WTC11 (cell line): Measurements from ENCODE around the gene ACTL6A. TPM values are rescaled to one million over a fixed set of nuclear protein-coding genes. Genes with fewer than 3 reads are reported as not detected.
A peak's percentile ranks its signal among the peaks of the same experiment; 100 is the strongest.

ENCODE experiments used
- ATAC-seq: fragments of 200-7000 bp; cut with Tn5 transposase; 2 replicates; pipeline ENCODE4 v1.10.0; 2021; ENCODE audit warnings: mild to moderate bottlenecking, moderate library complexity
- Bru-seq: library from RNA; stranded (reverse); fragments of 400-500 nt; gene quantifications from one replicate; lab custom pipeline; 2021; lab: Mats Ljungman, UMichigan
- CTCF ChIA-PET: fragments of 300-600 bp; sonication (Branson Sonifier 250); formaldehyde crosslinking; loops from one replicate; lab custom pipeline; 2021; ENCODE audit warnings: antibody characterized with exemption; lab: Charles Lee
- POLR2A ChIA-PET: fragments of 350-600 bp; sonication (Branson Sonifier 250); formaldehyde crosslinking; loops from one replicate; lab custom pipeline; 2021; ENCODE audit warnings: antibody characterized with exemption; lab: Charles Lee
- DNase-seq: peaks from one replicate; pipeline ENCODE4 v3.0.0; 2021; ENCODE audit warnings: low spot score
- H3K27ac Mint-ChIP-seq: 2 replicates; pipeline ENCODE4 v1.8.0; 2021; ENCODE audit warnings: mixed read lengths
- H3K27me3 Mint-ChIP-seq: 2 replicates; pipeline ENCODE4 v1.8.0; 2021; ENCODE audit warnings: low read depth, mild to moderate bottlenecking, moderate library complexity, mixed read lengths
- H3K36me3 Mint-ChIP-seq: 2 replicates; pipeline ENCODE4 v1.8.0; 2021; ENCODE audit warnings: mixed read lengths
- H3K4me1 Mint-ChIP-seq: 2 replicates; pipeline ENCODE4 v1.8.0; 2022; ENCODE audit warnings: mixed read lengths
- H3K4me3 Mint-ChIP-seq: 2 replicates; pipeline ENCODE4 v1.8.0; 2021; ENCODE audit warnings: mild to moderate bottlenecking, moderate library complexity, mixed read lengths
- H3K9me3 Mint-ChIP-seq: 2 replicates; pipeline ENCODE4 v1.8.0; 2021; ENCODE audit warnings: mixed read lengths
- CREM ChIP-seq: sonication (generic); formaldehyde crosslinking; IDR thresholded peaks from 2 replicates; pipeline ENCODE4 v1.8.1; 2022; ENCODE audit warnings: mild to moderate bottlenecking, missing genetic modification reagents, moderate library complexity
- E2F5 ChIP-seq: sonication (generic); formaldehyde crosslinking; IDR thresholded peaks from 2 replicates; pipeline ENCODE4 v1.8.1; 2022; ENCODE audit warnings: mild to moderate bottlenecking, moderate library complexity, missing genetic modification reagents
- ELF4 ChIP-seq: sonication (generic); formaldehyde crosslinking; IDR thresholded peaks from 2 replicates; pipeline ENCODE4 v1.8.1; 2022; ENCODE audit warnings: low read depth, mild to moderate bottlenecking, moderate library complexity, missing genetic modification reagents
- ETV6 ChIP-seq: sonication (generic); formaldehyde crosslinking; IDR thresholded peaks from 2 replicates; pipeline ENCODE4 v1.8.1; 2022; ENCODE audit warnings: mild to moderate bottlenecking, missing genetic modification reagents
- FOXJ3 ChIP-seq: sonication (generic); formaldehyde crosslinking; IDR thresholded peaks from 2 replicates; pipeline ENCODE4 v1.9.0; 2021; ENCODE audit warnings: missing genetic modification reagents, mild to moderate bottlenecking, borderline replicate concordance
- FOXK1 ChIP-seq: sonication (generic); formaldehyde crosslinking; IDR thresholded peaks from 2 replicates; pipeline ENCODE4 v1.8.0; 2022; ENCODE audit warnings: mild to moderate bottlenecking, moderate library complexity, missing genetic modification reagents
- FOXP4 ChIP-seq: sonication (generic); formaldehyde crosslinking; IDR thresholded peaks from 2 replicates; pipeline ENCODE4 v1.8.0; 2022; ENCODE audit warnings: mild to moderate bottlenecking, missing genetic modification reagents
- HMGA2 ChIP-seq: fragments of 250-450 bp; sonication (Bioruptor Pico); IDR thresholded peaks from 2 replicates; pipeline ENCODE4 v1.4.0; 2021; ENCODE audit warnings: mild to moderate bottlenecking, moderate library complexity
- MAX ChIP-seq: sonication (generic); formaldehyde crosslinking; IDR thresholded peaks from 2 replicates; pipeline ENCODE4 v1.8.0; 2022; ENCODE audit warnings: mild to moderate bottlenecking, missing genetic modification reagents
- MYBL2 ChIP-seq: sonication (generic); formaldehyde crosslinking; IDR thresholded peaks from 2 replicates; pipeline ENCODE4 v1.8.1; 2023; ENCODE audit warnings: mild to moderate bottlenecking, moderate library complexity, missing genetic modification reagents
- NFE2L1 ChIP-seq: sonication (generic); formaldehyde crosslinking; IDR thresholded peaks from 2 replicates; pipeline ENCODE4 v1.8.1; 2023; ENCODE audit warnings: missing genetic modification reagents
- NFYB ChIP-seq: sonication (generic); formaldehyde crosslinking; conservative IDR thresholded peaks from 2 replicates; pipeline ENCODE4 v1.8.0; 2022; ENCODE audit warnings: low read depth, missing genetic modification reagents
- NR1H2 ChIP-seq: sonication (generic); formaldehyde crosslinking; IDR thresholded peaks from 2 replicates; pipeline ENCODE4 v1.9.0; 2021; ENCODE audit warnings: mild to moderate bottlenecking, moderate library complexity, missing genetic modification reagents
- PRDM15 ChIP-seq: sonication (generic); formaldehyde crosslinking; IDR thresholded peaks from 2 replicates; pipeline ENCODE4 v1.8.0; 2022; ENCODE audit warnings: missing genetic modification reagents
- PRRX2 ChIP-seq: fragments of 250-450 bp; sonication (Bioruptor Pico); IDR thresholded peaks from 2 replicates; pipeline ENCODE4 v1.8.0; 2021; ENCODE audit warnings: mild to moderate bottlenecking
- SMAD3 ChIP-seq: sonication (generic); formaldehyde crosslinking; IDR thresholded peaks from 2 replicates; pipeline ENCODE4 v1.8.0; 2022; ENCODE audit warnings: missing genetic modification reagents, mild to moderate bottlenecking, borderline replicate concordance
- SMAD4 ChIP-seq: sonication (generic); formaldehyde crosslinking; IDR thresholded peaks from 2 replicates; pipeline ENCODE4 v1.8.0; 2022; ENCODE audit warnings: mild to moderate bottlenecking, missing genetic modification reagents
- ZNF219 ChIP-seq: sonication (generic); formaldehyde crosslinking; IDR thresholded peaks from 2 replicates; pipeline ENCODE4 v1.8.0; 2023; ENCODE audit warnings: missing genetic modification reagents, mild to moderate bottlenecking, borderline replicate concordance
- long read RNA-seq, 3 experiments: library from RNA in 1 of 3; library from capped mRNA in 1 of 3; library from polyadenylated mRNA in 1 of 3; unstranded in 2 of 3; stranded (forward) in 1 of 3; transcript quantifications; one replicate each; pipeline ENCODE4 v2.0.0, GENCODE V29; 2021
- total RNA-seq: library from RNA; stranded (reverse); gene quantifications from 3 replicates; pipeline ENCODE4 v1.2.3, GENCODE V29; 2021
- TF ChIP-seq, protein P1 (sequence below): fragments of 250-450 bp; sonication (Bioruptor Pico); IDR thresholded peaks from 2 replicates; pipeline ENCODE4 v1.8.0; 2021; ENCODE audit warnings: mild to moderate bottlenecking
- TF ChIP-seq, protein P2 (sequence below): sonication (generic); formaldehyde crosslinking; IDR thresholded peaks from 2 replicates; pipeline ENCODE4 v1.8.1; 2022; ENCODE audit warnings: low read depth, missing genetic modification reagents, borderline replicate concordance
- TF ChIP-seq, protein P3 (sequence below): fragments of 250-450 bp; sonication (Bioruptor Pico); IDR thresholded peaks from 2 replicates; pipeline ENCODE4 v1.9.0; 2021; ENCODE audit warnings: mild to moderate bottlenecking
- TF ChIP-seq, protein P4 (sequence below): sonication (generic); formaldehyde crosslinking; IDR thresholded peaks from 2 replicates; pipeline ENCODE4 v1.8.1; 2023; ENCODE audit warnings: mild to moderate bottlenecking, moderate library complexity, missing genetic modification reagents

Gene ACTL6A
- 71.6 to 82.9 TPM (median 74.6 TPM) in 3 replicates for total RNA-seq
- percentile 87 among the genes with signal in this experiment for Bru-seq, nascent RNA
- long read RNA-seq, experiment 1, transcript ACTL6A-203 (14 exons, 1,750 nt) = minor isoform, 39 of 438 reads
- long read RNA-seq, experiment 1, transcript ACTL6A-202 (14 exons, 1,901 nt) = major isoform, 353 of 438 reads
- long read RNA-seq, experiment 1, partial matches to known transcripts = 12 of 438 reads
- long read RNA-seq, experiment 1, other reads (novel, unspliced or antisense) = 34 of 438 reads
- long read RNA-seq, experiment 2, transcript ACTL6A-203 (14 exons, 1,750 nt) = minor isoform, 7 of 134 reads
- long read RNA-seq, experiment 2, transcript ACTL6A-202 (14 exons, 1,901 nt) = major isoform, 48 of 134 reads
- long read RNA-seq, experiment 2, partial matches to known transcripts = 32 of 134 reads
- long read RNA-seq, experiment 2, other reads (novel, unspliced or antisense) = 47 of 134 reads
- long read RNA-seq, experiment 3, transcript ACTL6A-202 (14 exons, 1,901 nt) = major isoform, 564 of 771 reads
- long read RNA-seq, experiment 3, transcript ACTL6A-203 (14 exons, 1,750 nt) = minor isoform, 107 of 771 reads
- long read RNA-seq, experiment 3, partial matches to known transcripts = 55 of 771 reads
- long read RNA-seq, experiment 3, other reads (novel, unspliced or antisense) = 43 of 771 reads

- POLR2A ChIA-PET = interaction anchor here (0.6 to 1.9 kb wide), 8 partner anchors 15 to 239 kb away, joined by 3 to 10 read pairs (median 4); partner anchors contain the start of genes GNB4, MRPL47 and NDUFB5
- TF ChIP-seq ETV6 (CRISPR knock-in tag) = peak; percentile 81; the same call in 1 of the 2 replicates
- TF ChIP-seq FOXP4 (CRISPR knock-in tag) = peak; percentile 70; the same call in 1 of the 2 replicates
- peak; percentile 44; the same call in 1 of the 2 replicates for TF ChIP-seq CREM (CRISPR knock-in tag)
- 0 out of 2 replicates have a peak, but pooled peaks have one; percentile 16 for TF ChIP-seq PRDM15 (CRISPR knock-in tag)
- TF ChIP-seq HMGA2 = no peak
- peak; percentile 75 for TF ChIP-seq MYBL2 (CRISPR knock-in tag)
- TF ChIP-seq, protein P1, sequence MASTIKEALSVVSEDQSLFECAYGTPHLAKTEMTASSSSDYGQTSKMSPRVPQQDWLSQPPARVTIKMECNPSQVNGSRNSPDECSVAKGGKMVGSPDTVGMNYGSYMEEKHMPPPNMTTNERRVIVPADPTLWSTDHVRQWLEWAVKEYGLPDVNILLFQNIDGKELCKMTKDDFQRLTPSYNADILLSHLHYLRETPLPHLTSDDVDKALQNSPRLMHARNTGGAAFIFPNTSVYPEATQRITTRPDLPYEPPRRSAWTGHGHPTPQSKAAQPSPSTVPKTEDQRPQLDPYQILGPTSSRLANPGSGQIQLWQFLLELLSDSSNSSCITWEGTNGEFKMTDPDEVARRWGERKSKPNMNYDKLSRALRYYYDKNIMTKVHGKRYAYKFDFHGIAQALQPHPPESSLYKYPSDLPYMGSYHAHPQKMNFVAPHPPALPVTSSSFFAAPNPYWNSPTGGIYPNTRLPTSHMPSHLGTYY (CRISPR knock-in tag) = no peak
- TF ChIP-seq ZNF219 (CRISPR knock-in tag) = no peak
- no peak for TF ChIP-seq PRRX2
- peak; percentile 87; the same call in 1 of the 2 replicates for TF ChIP-seq MAX (CRISPR knock-in tag)
- TF ChIP-seq, protein P2, sequence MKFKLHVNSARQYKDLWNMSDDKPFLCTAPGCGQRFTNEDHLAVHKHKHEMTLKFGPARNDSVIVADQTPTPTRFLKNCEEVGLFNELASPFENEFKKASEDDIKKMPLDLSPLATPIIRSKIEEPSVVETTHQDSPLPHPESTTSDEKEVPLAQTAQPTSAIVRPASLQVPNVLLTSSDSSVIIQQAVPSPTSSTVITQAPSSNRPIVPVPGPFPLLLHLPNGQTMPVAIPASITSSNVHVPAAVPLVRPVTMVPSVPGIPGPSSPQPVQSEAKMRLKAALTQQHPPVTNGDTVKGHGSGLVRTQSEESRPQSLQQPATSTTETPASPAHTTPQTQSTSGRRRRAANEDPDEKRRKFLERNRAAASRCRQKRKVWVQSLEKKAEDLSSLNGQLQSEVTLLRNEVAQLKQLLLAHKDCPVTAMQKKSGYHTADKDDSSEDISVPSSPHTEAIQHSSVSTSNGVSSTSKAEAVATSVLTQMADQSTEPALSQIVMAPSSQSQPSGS (CRISPR knock-in tag) = no peak
- TF ChIP-seq SMAD3 (CRISPR knock-in tag) = peak; percentile 77; the same call in 1 of the 2 replicates
- peak; percentile 87 for TF ChIP-seq FOXK1 (CRISPR knock-in tag)
- no peak for TF ChIP-seq FOXJ3
- TF ChIP-seq SMAD4 (CRISPR knock-in tag) = no peak
- peak; percentile 74 for TF ChIP-seq NFE2L1
- TF ChIP-seq, protein P3, sequence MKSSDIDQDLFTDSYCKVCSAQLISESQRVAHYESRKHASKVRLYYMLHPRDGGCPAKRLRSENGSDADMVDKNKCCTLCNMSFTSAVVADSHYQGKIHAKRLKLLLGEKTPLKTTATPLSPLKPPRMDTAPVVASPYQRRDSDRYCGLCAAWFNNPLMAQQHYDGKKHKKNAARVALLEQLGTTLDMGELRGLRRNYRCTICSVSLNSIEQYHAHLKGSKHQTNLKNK (CRISPR knock-in tag) = 0 out of 2 replicates have a peak, but pooled peaks have one; percentile 9
- TF ChIP-seq NFYB (CRISPR knock-in tag) = peak; percentile 96
- TF ChIP-seq ELF4 = no peak
- TF ChIP-seq NR1H2 (CRISPR knock-in tag) = no peak
- peak; percentile 93 for TF ChIP-seq E2F5
- TF ChIP-seq, protein P4, sequence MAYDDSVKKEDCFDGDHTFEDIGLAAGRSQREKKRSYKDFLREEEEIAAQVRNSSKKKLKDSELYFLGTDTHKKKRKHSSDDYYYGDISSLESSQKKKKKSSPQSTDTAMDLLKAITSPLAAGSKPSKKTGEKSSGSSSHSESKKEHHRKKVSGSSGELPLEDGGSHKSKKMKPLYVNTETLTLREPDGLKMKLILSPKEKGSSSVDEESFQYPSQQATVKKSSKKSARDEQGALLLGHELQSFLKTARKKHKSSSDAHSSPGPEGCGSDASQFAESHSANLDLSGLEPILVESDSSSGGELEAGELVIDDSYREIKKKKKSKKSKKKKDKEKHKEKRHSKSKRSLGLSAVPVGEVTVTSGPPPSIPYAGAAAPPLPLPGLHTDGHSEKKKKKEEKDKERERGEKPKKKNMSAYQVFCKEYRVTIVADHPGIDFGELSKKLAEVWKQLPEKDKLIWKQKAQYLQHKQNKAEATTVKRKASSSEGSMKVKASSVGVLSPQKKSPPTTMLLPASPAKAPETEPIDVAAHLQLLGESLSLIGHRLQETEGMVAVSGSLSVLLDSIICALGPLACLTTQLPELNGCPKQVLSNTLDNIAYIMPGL = peak; percentile 14; the same call in 1 of the 2 replicates
Measured at GRCh38 chr3:179562591-179563270, at the start of gene ACTL6A. Gene ACTL6A, plus strand, starts transcription at chr3:179562926. Its CDS starts 167 bp downstream, at chr3:179563093.

More at GRCh38 chr3:179562591-179563270, at the start of gene ACTL6A:
- no peaks in the 10 kb centered on the region for H3K27me3 Mint-ChIP-seq
- CTCF ChIA-PET = interaction anchor here (0.6 to 1.7 kb wide), 14 partner anchors 11 to 242 kb away, joined by 3 to 10 read pairs (median 4); partner anchors contain the start of gene ZNF639
- peak within 1 kb of the TSS; percentile 98 for H3K4me3 Mint-ChIP-seq
- DNase-seq (peak; percentile 100), ATAC-seq (peak; percentile 95)
- H3K9me3 Mint-ChIP-seq = no peaks in the 10 kb centered on the region
- H3K36me3 Mint-ChIP-seq = no peaks in the 10 kb centered on the region
- peak within 1 kb of the TSS; percentile 99 for H3K27ac Mint-ChIP-seq
- H3K4me1 Mint-ChIP-seq = peaks cover 17% of the 10 kb centered on the region
